Upper lobe of left lung (tissue), 6 donors: ENCODE results near the gene C12orf57. TPM values are rescaled to one million over a fixed set of nuclear protein-coding genes. Genes with fewer than 3 reads are reported as not detected.

Experiments
- ATAC-seq, 2 donors: fragments of 200-7000 bp; cut with Tn5 transposase; one replicate each; pipeline ENCODE4 v1.9.1; 2022; ENCODE audit warnings: mild to moderate bottlenecking in 2 of 2, moderate library complexity in 2 of 2; ENCODE audit not compliant: low FRiP score in 2 of 2
- DNase-seq, 2 donors: peaks; one replicate each; pipeline ENCODE4 v3.0.0-alpha.2; 2019 to 2020
- H3K27ac ChIP-seq, 4 donors: fragments of 200-600 bp; sonication (generic); one replicate each; pipeline ENCODE4 v1.5.1; 2016 to 2019
- H3K27me3 ChIP-seq, 4 donors: fragments of 200-600 bp; sonication (generic); one replicate each; pipeline ENCODE4 v1.5.1; 2017 to 2019
- H3K36me3 ChIP-seq, 4 donors: fragments of 200-600 bp; sonication (generic); one replicate each; pipeline ENCODE4 v1.5.1; 2016 to 2019
- H3K4me1 ChIP-seq, 4 donors: fragments of 200-600 bp; sonication (generic); one replicate each; pipeline ENCODE4 v1.5.1; 2018 to 2019
- H3K4me3 ChIP-seq, 4 donors: fragments of 200-600 bp; sonication (generic); one replicate each; pipeline ENCODE4 v1.5.1; 2017 to 2019; ENCODE audit warnings: mild to moderate bottlenecking in 2 of 4, moderate library complexity in 1 of 4
- H3K9me3 ChIP-seq, 4 donors: fragments of 200-600 bp; sonication (generic); one replicate each; pipeline ENCODE4 v1.5.1; 2018 to 2019
- CTCF ChIP-seq, 6 experiments: fragments of 450-650 bp in 4 of 6; fragments of 200-600 bp in 2 of 6; sonication (generic) in 2 of 6; IDR thresholded peaks; one replicate each; pipeline ENCODE4 v1.5.1; 2016 to 2019; ENCODE audit warnings: antibody characterized with exemption in 6 of 6
- EP300 ChIP-seq, 4 donors: sonication (generic); formaldehyde crosslinking; IDR thresholded peaks; one replicate each; pipeline ENCODE4 v1.5.1; 2017; ENCODE audit warnings: antibody characterized with exemption in 4 of 4, control low read depth in 2 of 4
- POLR2A ChIP-seq, 4 donors: fragments of 450-650 bp; IDR thresholded peaks; one replicate each; pipeline ENCODE4 v1.5.1; 2016 to 2017; ENCODE audit warnings: antibody characterized with exemption in 4 of 4, mild to moderate bottlenecking in 2 of 4
- POLR2AphosphoS5 ChIP-seq, 2 donors: sonication (generic); formaldehyde crosslinking; IDR thresholded peaks; one replicate each; pipeline ENCODE4 v1.5.1; 2017; ENCODE audit warnings: antibody characterized with exemption in 2 of 2
- WGBS, 2 donors: methylation state at CpG; one replicate each; pipeline ENCODE4 v1.1.5; 2017 to 2018; 5-methylcytosine and 5-hydroxymethylcytosine counted together
- total RNA-seq, 6 donors: library from RNA; depleted of rRNA in 4 of 6; stranded (reverse); fragments of >200 nt in 4 of 6; gene quantifications; one replicate each; pipeline versions ENCODE4 v1.1.0 to v1.2.1, GENCODE V29; 2016 to 2021
- donor health status: DM: no; HTN: no; CAD: no; lungs with moderate emphysema.
- donor health status: DM: no; HTN: yes; CAD: no; lungs with severe emphysema.

The C12orf57 gene
- total RNA-seq, 6 donors from 2014 or later: 83.8 to 291 (median 179) TPM

GRCh38 chr12:6947615-6948014 is 3.8 kb downstream of the C12orf57 start:
- Histone ChIP-seq H3K27me3 (no peaks in the 10 kb centered on the region), H3K36me3 (peaks cover 0 to 15% (median under 1%) of the 10 kb centered on the region in 4 donors), H3K27ac (no peak overlapping the region), H3K9me3 (no peaks in the 10 kb centered on the region), H3K4me1 (peaks cover 22 to 66% (median 41%) of the 10 kb centered on the region in 4 donors), H3K4me3 (no peak overlapping the region)
- TF ChIP-seq POLR2AphosphoS5 (IDR thresholded peaks at IDR 0.05): no peak
- TF ChIP-seq POLR2A (IDR thresholded peaks at IDR 0.05): no peak
- TF ChIP-seq EP300 (IDR thresholded peaks at IDR 0.05): no peak
- TF ChIP-seq CTCF (IDR thresholded peaks at IDR 0.05): no peak
- DNase-seq: no peak
- WGBS, 2 donors: 79 to 86% methylated on average over 8 of the region's 8 CpGs
- no peak for ATAC-seq

GRCh38 chr12:6948873-6949594 is 5.2 kb downstream of the C12orf57 start:
- Histone ChIP-seq H3K9me3 (no peaks in the 10 kb centered on the region), H3K27me3 (no peaks in the 10 kb centered on the region), H3K36me3 (peaks cover 0 to 15% (median under 1%) of the 10 kb centered on the region in 4 donors), H3K4me1 (peaks cover 15 to 56% (median 39%) of the 10 kb centered on the region in 4 donors), H3K4me3 (no peak overlapping the region), H3K27ac (peak overlapping the region in 3 of 4 donors; percentile 9 to 73 (median 71))
- DNase-seq (no peak), ATAC-seq (no peak)
- TF ChIP-seq EP300 (IDR thresholded peaks at IDR 0.05) (peak in 1 of 4 donors; percentile 33), CTCF (IDR thresholded peaks at IDR 0.05) (peak in 2 of 6 experiments; percentile 36 to 37), POLR2AphosphoS5 (IDR thresholded peaks at IDR 0.05) (peak in 1 of 2 donors; percentile 40), POLR2A (IDR thresholded peaks at IDR 0.05) (peak in 1 of 4 donors; percentile 13)
- 65 to 82% methylated on average over 15 of the region's 15 CpGs for WGBS, 2 donors

- peak overlapping the region; percentile 81 to 97 (median 88) for H3K27ac ChIP-seq
- no peaks in the 10 kb centered on the region for H3K9me3 ChIP-seq
- peaks cover 0 to 17% (median 4%) of the 10 kb centered on the region in 4 donors for H3K36me3 ChIP-seq
- peaks cover 19 to 56% (median 43%) of the 10 kb centered on the region in 4 donors for H3K4me1 ChIP-seq
- WGBS, 2 donors: 75% methylated on average over 1 of the region's 1 CpG; no CpG with 5 or more reads in 1 of the 2 donors
- DNase-seq: no peak
- no peaks in the 10 kb centered on the region for H3K27me3 ChIP-seq
- no peak for TF ChIP-seq EP300 (IDR thresholded peaks at IDR 0.05)
- no peak for TF ChIP-seq POLR2A (IDR thresholded peaks at IDR 0.05)
- TF ChIP-seq POLR2AphosphoS5 (IDR thresholded peaks at IDR 0.05): no peak
- TF ChIP-seq CTCF (IDR thresholded peaks at IDR 0.05): no peak
- peak overlapping the region in 1 of 4 donors; percentile 43 for H3K4me3 ChIP-seq
- ATAC-seq: no peak
These were observed 6.6 kb downstream of the C12orf57 start for GRCh38 chr12:6950401-6950801.

GRCh38 chr12:6950811-6951540 is 7.2 kb downstream of the C12orf57 start, which contains the start of gene PTPN6:
Gene PTPN6 (plus strand): TSS chr12:6951356. CDS start chr12:6951513, 157 bp downstream.
- peak within 1 kb of the TSS; percentile 81 to 97 (median 88) for H3K27ac ChIP-seq
- H3K9me3 ChIP-seq: no peaks in the 10 kb centered on the region
- no peak for TF ChIP-seq EP300 (IDR thresholded peaks at IDR 0.05)
- peak; percentile 67 for TF ChIP-seq POLR2AphosphoS5 (IDR thresholded peaks at IDR 0.05)
- TF ChIP-seq POLR2A (IDR thresholded peaks at IDR 0.05): peak in 3 of 4 donors; percentile 36 to 85 (median 45)
- TF ChIP-seq CTCF (IDR thresholded peaks at IDR 0.05): no peak
- H3K27me3 ChIP-seq: no peaks in the 10 kb centered on the region
- H3K4me3 ChIP-seq: peak within 1 kb of the TSS; percentile 5 to 54 (median 47)
- peaks cover 18 to 55% (median 41%) of the 10 kb centered on the region in 4 donors for H3K4me1 ChIP-seq
- 64 to 72% methylated on average over 17 to 24 of the region's 25 CpGs for WGBS, 2 donors
- peaks cover 0 to 13% (median 9%) of the 10 kb centered on the region in 4 donors for H3K36me3 ChIP-seq
- ATAC-seq (peak; percentile 60 to 72), DNase-seq (peak; percentile 82 to 92)
